Left ventricle myocardium superior (tissue), 1 donor: ENCODE measurements around the gene SARM1. TPM values are rescaled to one million over a fixed set of nuclear protein-coding genes. Genes with fewer than 3 reads are reported as not detected.

Experiments used
- ATAC-seq: fragments of 200-7000 bp; cut with Tn5 transposase; one replicate; pipeline ENCODE4 v1.9.1; 2020; ENCODE audit warnings: mild to moderate bottlenecking, moderate library complexity
- DNase-seq: peaks from one replicate; pipeline ENCODE4 v3.0.0-alpha.2; 2020
- intact Hi-C: fragments of 100-400 bp; cut with micrococcal nuclease; formaldehyde crosslinking; loops from one replicate; pipeline ENCODE4 v1.11.0; 2022
- total RNA-seq: library from RNA; stranded (reverse); fragmentation: NEBNext Ultra II Directional; extraction: Animal tissue kit (Norgen Biotek cat#: 25700); gene quantifications from one replicate; pipeline ENCODE4 v1.2.1, GENCODE V29; 2021
- donor health status: DM: no; HTN: yes; CAD: no; lungs with severe emphysema.

Gene SARM1
- total RNA-seq, 1 donor from 2014 or later = 4.2 TPM

GRCh38 chr17:28364665-28365363, 6.7 kb upstream of the SARM1 start, which contains the start of gene SEBOX:
Gene SEBOX, minus strand, starts transcription at chr17:28365199. Its CDS starts 48 bp downstream, at chr17:28365151.
- intact Hi-C loops = no loop called here
- ATAC-seq = no peak
- no peak for DNase-seq

- intact Hi-C loops = no loop called here
- ATAC-seq = no peak
- no peak for DNase-seq
These were observed 6.0 kb upstream of the SARM1 start for GRCh38 chr17:28365487-28365886.

- intact Hi-C loops = no loop called here
- DNase-seq (no peak), ATAC-seq (no peak)
These were observed 4.9 kb upstream of the SARM1 start for GRCh38 chr17:28366605-28367004.

GRCh38 chr17:28367641-28368305, 3.7 kb upstream of the SARM1 start:
- ATAC-seq (no peak), DNase-seq (no peak)
- intact Hi-C loops = no loop called here

GRCh38 chr17:28368306-28368831, 3.1 kb upstream of the SARM1 start:
- ATAC-seq (no peak), DNase-seq (no peak)
- intact Hi-C loops = no loop called here

GRCh38 chr17:28368915-28369683, 2.4 kb upstream of the SARM1 start:
- ATAC-seq = no peak
- intact Hi-C loops = no loop called here

GRCh38 chr17:28369684-28370034, 1.8 kb upstream of the SARM1 start:
- no peak for ATAC-seq
- DNase-seq = no peak
- intact Hi-C loops = no loop called here

More at GRCh38 chr17:28368915-28369683, 2.4 kb upstream of the SARM1 start:
- DNase-seq = no peak

- DNase-seq (peak; percentile 61), ATAC-seq (peak; percentile 51)
- intact Hi-C loops = no loop called here
These were observed 1.3 kb upstream of the SARM1 start, which contains the start of gene VTN for GRCh38 chr17:28370035-28370743. Gene VTN, minus strand, starts transcription at chr17:28370307. Its CDS starts 104 bp downstream, at chr17:28370203.

- ATAC-seq (no peak), DNase-seq (no peak)
- intact Hi-C loops = no loop called here
These were observed 770 bp upstream of the SARM1 start for GRCh38 chr17:28370744-28371103.

- DNase-seq (peak; percentile 52), ATAC-seq (peak; percentile 7)
- intact Hi-C loops = no loop called here
These were observed 880 bp downstream of the SARM1 start for GRCh38 chr17:28372203-28372944.

- ATAC-seq = no peak
- intact Hi-C loops = no loop called here
- no peak for DNase-seq
These were observed 1.4 kb downstream of the SARM1 start for GRCh38 chr17:28372945-28373274.

GRCh38 chr17:28379814-28380801, 8.6 kb downstream of the SARM1 start:
- intact Hi-C loops = no loop called here
- ATAC-seq (no peak), DNase-seq (no peak)

- DNase-seq (peak; percentile 49), ATAC-seq (peak; percentile 35)
- intact Hi-C loops = no loop called here
These were observed 9.8 kb downstream of the SARM1 start for GRCh38 chr17:28381141-28381825.

- ATAC-seq (peak; percentile 88), DNase-seq (peak; percentile 65)
- intact Hi-C loops = no loop called here
These were observed 13.0 kb downstream of the SARM1 start for GRCh38 chr17:28384281-28385036.

GRCh38 chr17:28385037-28385400, 13.5 kb downstream of the SARM1 start:
- intact Hi-C loops = no loop called here
- DNase-seq = no peak
- ATAC-seq = peak; percentile 32

- intact Hi-C loops = no loop called here
- ATAC-seq (no peak), DNase-seq (no peak)
These were observed 13.9 kb downstream of the SARM1 start for GRCh38 chr17:28385406-28385805.
